HG02884 (cell line): Measurements from ENCODE around the gene RBP3.
"Not testable (repeated sequence)": the region's sequence is repeated elsewhere in the genome, so short reads cannot be mapped to it uniquely, and the experiment has no call there.

ENCODE experiments used
- ATAC-seq: cut with Tn5 transposase; IDR thresholded peaks from one replicate; pipeline ENCODE4 v1.9.1; 2021; ENCODE audit warnings: mild to moderate bottlenecking, moderate library complexity; ENCODE audit not compliant: unreplicated experiment

RBP3 gene

GRCh38 chr10:47371629-47372485, 23.7 kb downstream of the RBP3 start:
- no peak for ATAC-seq

GRCh38 chr10:47372726-47373125, 24.6 kb downstream of the RBP3 start:
- ATAC-seq = no peak

- ATAC-seq = no peak
These were observed 26.7 kb downstream of the RBP3 start for GRCh38 chr10:47374611-47375536.

- no peak for ATAC-seq
These were observed 28.5 kb downstream of the RBP3 start for GRCh38 chr10:47376522-47377220.

- ATAC-seq = no peak
These were observed 30.0 kb downstream of the RBP3 start for GRCh38 chr10:47378183-47378510.

GRCh38 chr10:47378606-47379444, 30.7 kb downstream of the RBP3 start:
- no peak for ATAC-seq

GRCh38 chr10:47379445-47379785, 31.3 kb downstream of the RBP3 start:
- no peak for ATAC-seq

GRCh38 chr10:47379901-47380300, 31.7 kb downstream of the RBP3 start:
- ATAC-seq = no peak

GRCh38 chr10:47380341-47381102, 32.4 kb downstream of the RBP3 start:
- no peak for ATAC-seq

- no peak for ATAC-seq
These were observed 32.9 kb downstream of the RBP3 start for GRCh38 chr10:47381103-47381395.

- no peak for ATAC-seq
These were observed 33.5 kb downstream of the RBP3 start for GRCh38 chr10:47381427-47382379.

GRCh38 chr10:47383261-47384147, 35.3 kb downstream of the RBP3 start:
- ATAC-seq = no peak

GRCh38 chr10:47384148-47384921, 36.2 kb downstream of the RBP3 start, which contains the start of gene ZNF488:
Gene ZNF488 (minus strand): TSS chr10:47384293. CDS start chr10:47368829, 15,464 bp downstream.
- peak; percentile 96 for ATAC-seq

GRCh38 chr10:47386104-47386503, 37.9 kb downstream of the RBP3 start:
- not testable (repeated sequence) for ATAC-seq

GRCh38 chr10:47388879-47389278, 40.7 kb downstream of the RBP3 start:
- ATAC-seq = no peak

GRCh38 chr10:47389619-47390018, 41.5 kb downstream of the RBP3 start:
- no peak for ATAC-seq

- no peak for ATAC-seq
These were observed 48.2 kb downstream of the RBP3 start for GRCh38 chr10:47396311-47396717.
